Natural killer cell (primary cell): ENCODE measurements around the gene NDUFA6. TPM values are rescaled to one million over a fixed set of nuclear protein-coding genes. Genes with fewer than 3 reads are reported as not detected.

Experiments
- ATAC-seq, 3 donors: fragments of 150-1000 bp in 2 of 3; fragments of 200-7000 bp in 1 of 3; cut with Tn5 transposase; 1 replicate in 1 of 3; 2 replicates in 2 of 3; pipeline ENCODE4 v1.10.0; 2021; ENCODE audit warnings: mild to moderate bottlenecking in 2 of 3, moderate library complexity in 2 of 3
- DNase-seq, 2 donors: peaks; one replicate each; pipeline versions ENCODE4 v3.0.0 to v3.0.0-alpha.2; 2013 to 2021; ENCODE audit warnings: mixed read lengths in 1 of 2
- H3K27ac ChIP-seq: one replicate; pipeline ENCODE4 v1.5.1; 2013; ENCODE audit warnings: mild to moderate bottlenecking, low read length
- H3K27me3 ChIP-seq: one replicate; pipeline ENCODE4 v1.6.1; 2013; ENCODE audit warnings: low read length; ENCODE audit not compliant: control insufficient read depth, insufficient read depth
- H3K36me3 ChIP-seq: one replicate; pipeline ENCODE4 v1.6.1; 2013; ENCODE audit warnings: low read length; ENCODE audit not compliant: control insufficient read depth, insufficient read depth
- H3K4me1 ChIP-seq: one replicate; pipeline ENCODE4 v1.6.1; 2013; ENCODE audit warnings: low read length; ENCODE audit not compliant: control insufficient read depth, insufficient read depth
- H3K4me3 ChIP-seq: one replicate; pipeline ENCODE4 v1.5.1; 2013; ENCODE audit warnings: low read length
- H3K9me3 ChIP-seq: one replicate; pipeline ENCODE4 v1.6.1; 2013; ENCODE audit warnings: low read length; ENCODE audit not compliant: control insufficient read depth, insufficient read depth
- H3K27ac Mint-ChIP-seq, 2 donors: one replicate each; pipeline ENCODE4 v1.8.0; 2022; ENCODE audit warnings: mild to moderate bottlenecking in 2 of 2, mixed read lengths in 2 of 2, moderate library complexity in 1 of 2
- H3K27me3 Mint-ChIP-seq, 2 donors: one replicate each; pipeline ENCODE4 v1.8.0; 2022; ENCODE audit warnings: low read depth in 2 of 2, mixed read lengths in 2 of 2
- H3K36me3 Mint-ChIP-seq: one replicate; pipeline ENCODE4 v1.8.0; 2022; ENCODE audit warnings: mixed read lengths
- H3K4me1 Mint-ChIP-seq, 2 donors: one replicate each; pipeline ENCODE4 v1.8.0; 2022; ENCODE audit warnings: mixed read lengths in 2 of 2
- H3K4me3 Mint-ChIP-seq: one replicate; pipeline ENCODE4 v1.8.0; 2022; ENCODE audit warnings: mild to moderate bottlenecking, moderate library complexity, mixed read lengths
- H3K9me3 Mint-ChIP-seq, 2 donors: one replicate each; pipeline ENCODE4 v1.8.0; 2022; ENCODE audit warnings: mixed read lengths in 2 of 2
- WGBS: methylation state at CpG from one replicate; pipeline ENCODE4 v1.1.7; 2013; ENCODE audit warnings: missing lambda C conversion rate; ENCODE audit not compliant: insufficient coverage; 5-methylcytosine and 5-hydroxymethylcytosine counted together
- intact Hi-C: fragments of 100-400 bp; cut with micrococcal nuclease; formaldehyde crosslinking; loops from one replicate; pipeline ENCODE4 v1.14.2; 2022
- total RNA-seq, 4 donors: library from RNA; stranded (reverse); fragments of 120-200 nt in 1 of 4; gene quantifications; one replicate each; pipeline versions ENCODE4 v1.2.3 to v1.2.4, GENCODE V29; 2013 to 2022
- TF ChIP-seq, protein P1 (sequence below): fragments of 200-600 bp; IDR thresholded peaks from one replicate; pipeline ENCODE4 v1.8.0; 2022; ENCODE audit warnings: antibody characterized with exemption

NDUFA6 gene
- total RNA-seq, 3 donors from 2014 or later (not counting 1 experiment from before 2014, with no cell fraction given), result 50.4 to 69.7 (median 63.8) TPM

DNA sequence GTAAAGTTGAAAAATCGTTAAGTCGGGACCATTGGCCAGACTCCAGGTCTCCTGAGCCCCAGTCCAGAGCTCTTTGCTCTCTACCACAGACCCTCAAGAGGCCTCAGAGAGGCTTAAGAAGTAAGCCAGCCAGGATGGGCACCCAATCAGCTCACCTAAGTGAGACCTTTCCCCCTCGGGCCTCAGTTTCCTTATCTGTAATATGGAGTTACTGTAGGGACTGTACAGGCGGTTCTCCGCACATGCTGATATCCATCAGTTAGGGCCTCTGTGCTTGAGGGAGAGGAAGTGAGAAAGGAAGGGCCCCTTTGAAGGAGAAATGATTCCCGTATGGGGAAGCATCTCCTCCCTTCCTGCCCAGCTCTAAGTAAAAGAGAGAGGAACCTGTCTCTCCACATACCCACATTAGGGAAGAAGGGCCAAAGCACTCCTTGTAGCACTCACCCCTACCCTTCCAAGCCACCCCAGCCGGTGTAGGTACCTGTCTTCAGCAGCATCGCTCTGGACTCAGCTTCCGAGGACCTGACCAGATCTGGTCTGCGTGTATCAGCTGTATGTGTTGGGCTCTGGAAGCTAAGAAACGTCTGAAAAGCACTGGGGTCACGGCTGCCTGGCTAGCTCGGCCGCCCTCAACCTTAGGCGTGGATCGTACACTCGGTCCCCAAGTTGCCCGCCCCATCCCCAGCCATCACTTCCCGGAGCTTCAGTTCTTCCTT is 20.6 kb downstream of the NDUFA6 start:
- no peak for DNase-seq
- Histone ChIP-seq H3K4me1 (peaks cover 38% of the 10 kb centered on the region), H3K27ac (peak overlapping the region; percentile 66), H3K9me3 (no peaks in the 10 kb centered on the region), H3K27me3 (no peaks in the 10 kb centered on the region), H3K36me3 (peaks cover 8% of the 10 kb centered on the region), H3K4me3 (peak overlapping the region; percentile 77)
- H3K9me3 Mint-ChIP-seq, result no peaks in the 10 kb centered on the region
- H3K27ac Mint-ChIP-seq, result peak overlapping the region; percentile 86 to 94
- peaks cover 16 to 35% of the 10 kb centered on the region in 2 donors for H3K4me1 Mint-ChIP-seq
- TF ChIP-seq, protein P1, sequence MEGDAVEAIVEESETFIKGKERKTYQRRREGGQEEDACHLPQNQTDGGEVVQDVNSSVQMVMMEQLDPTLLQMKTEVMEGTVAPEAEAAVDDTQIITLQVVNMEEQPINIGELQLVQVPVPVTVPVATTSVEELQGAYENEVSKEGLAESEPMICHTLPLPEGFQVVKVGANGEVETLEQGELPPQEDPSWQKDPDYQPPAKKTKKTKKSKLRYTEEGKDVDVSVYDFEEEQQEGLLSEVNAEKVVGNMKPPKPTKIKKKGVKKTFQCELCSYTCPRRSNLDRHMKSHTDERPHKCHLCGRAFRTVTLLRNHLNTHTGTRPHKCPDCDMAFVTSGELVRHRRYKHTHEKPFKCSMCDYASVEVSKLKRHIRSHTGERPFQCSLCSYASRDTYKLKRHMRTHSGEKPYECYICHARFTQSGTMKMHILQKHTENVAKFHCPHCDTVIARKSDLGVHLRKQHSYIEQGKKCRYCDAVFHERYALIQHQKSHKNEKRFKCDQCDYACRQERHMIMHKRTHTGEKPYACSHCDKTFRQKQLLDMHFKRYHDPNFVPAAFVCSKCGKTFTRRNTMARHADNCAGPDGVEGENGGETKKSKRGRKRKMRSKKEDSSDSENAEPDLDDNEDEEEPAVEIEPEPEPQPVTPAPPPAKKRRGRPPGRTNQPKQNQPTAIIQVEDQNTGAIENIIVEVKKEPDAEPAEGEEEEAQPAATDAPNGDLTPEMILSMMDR, result no peak
- no peaks in the 10 kb centered on the region for H3K36me3 Mint-ChIP-seq
- H3K27me3 Mint-ChIP-seq, result no peaks in the 10 kb centered on the region
- WGBS, result 14% methylated on average over 17 of the region's 19 CpGs
- no peak for ATAC-seq
- peak overlapping the region; percentile 93 for H3K4me3 Mint-ChIP-seq
- intact Hi-C loops, result loop anchor here (1.0 kb wide), 2 partner anchors 9 to 20 kb away; partner anchors contain the start of genes NDUFA6 and SMDT1

DNA sequence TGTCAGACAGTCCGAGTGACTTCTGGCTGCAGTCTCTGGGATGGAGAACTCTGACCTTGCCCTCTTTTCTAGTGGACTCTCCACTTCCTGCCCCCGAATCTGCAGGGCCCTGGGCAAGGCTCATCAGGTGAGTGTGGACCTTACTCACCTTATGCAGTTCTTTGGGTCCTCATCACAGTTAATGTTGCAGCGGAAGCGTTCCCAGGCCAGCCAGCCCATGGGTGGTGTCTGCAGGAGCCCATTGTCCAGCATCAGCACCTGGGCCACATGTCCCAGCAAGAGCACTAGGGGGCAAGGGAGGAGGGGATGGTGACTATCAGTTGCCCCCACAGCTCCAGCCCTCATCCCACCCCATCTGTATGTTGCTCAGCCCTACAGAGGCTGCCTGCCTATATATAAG is 22.3 kb downstream of the NDUFA6 start:
- Mint-ChIP-seq H3K36me3 (no peaks in the 10 kb centered on the region), H3K27me3 (no peaks in the 10 kb centered on the region), H3K4me1 (peaks cover 14 to 29% of the 10 kb centered on the region in 2 donors), H3K4me3 (no peak overlapping the region), H3K27ac (no peak overlapping the region), H3K9me3 (no peaks in the 10 kb centered on the region)
- Histone ChIP-seq H3K36me3 (peaks cover 8% of the 10 kb centered on the region), H3K9me3 (no peaks in the 10 kb centered on the region), H3K4me3 (no peak overlapping the region), H3K27me3 (no peaks in the 10 kb centered on the region), H3K27ac (no peak overlapping the region), H3K4me1 (peaks cover 23% of the 10 kb centered on the region)
- intact Hi-C loops, result no loop called here
- TF ChIP-seq, protein P1, result no peak
- 95% methylated on average over 4 of the region's 4 CpGs for WGBS
- no peak for ATAC-seq
- DNase-seq, result no peak

DNA sequence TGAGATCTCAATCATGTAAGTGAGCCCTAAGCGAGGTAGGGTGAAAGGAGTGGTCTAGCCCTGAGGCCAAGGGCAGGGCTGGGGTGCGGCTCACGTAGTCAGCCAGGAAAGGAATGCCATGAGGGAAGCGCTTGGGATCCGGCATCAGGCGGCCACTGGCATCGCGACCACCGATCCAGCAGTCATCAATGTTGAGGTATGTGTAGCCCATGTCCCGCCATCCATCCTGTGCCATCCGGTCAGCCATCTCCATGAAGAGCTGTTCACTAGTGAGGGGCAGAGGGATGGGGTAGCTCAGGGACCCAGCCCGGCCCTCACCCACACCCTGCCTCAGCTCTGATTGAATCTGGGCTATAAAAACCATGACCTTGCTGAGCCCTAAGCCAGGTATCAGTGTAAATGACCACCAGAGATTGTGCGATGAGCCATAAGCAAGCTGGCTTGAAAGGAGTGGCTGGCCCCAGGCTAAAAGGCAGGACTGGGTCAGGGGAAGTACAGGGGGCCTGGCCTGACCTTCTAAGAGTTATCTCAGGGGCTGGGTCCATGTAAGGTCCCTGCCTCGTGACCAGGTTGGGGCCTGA is 22.8 kb downstream of the NDUFA6 start:
- Histone ChIP-seq H3K27me3 (no peaks in the 10 kb centered on the region), H3K4me3 (no peak overlapping the region), H3K27ac (no peak overlapping the region), H3K9me3 (no peaks in the 10 kb centered on the region), H3K4me1 (peaks cover 23% of the 10 kb centered on the region), H3K36me3 (peaks cover 8% of the 10 kb centered on the region)
- H3K9me3 Mint-ChIP-seq, result no peaks in the 10 kb centered on the region
- ATAC-seq (no peak), DNase-seq (no peak)
- no peaks in the 10 kb centered on the region for H3K27me3 Mint-ChIP-seq
- WGBS, result 90% methylated on average over 14 of the region's 14 CpGs
- intact Hi-C loops, result no loop called here
- peaks cover 14 to 27% of the 10 kb centered on the region in 2 donors for H3K4me1 Mint-ChIP-seq
- no peak overlapping the region for H3K4me3 Mint-ChIP-seq
- no peak overlapping the region for H3K27ac Mint-ChIP-seq
- no peaks in the 10 kb centered on the region for H3K36me3 Mint-ChIP-seq
- TF ChIP-seq, protein P1, result no peak
